ENCODE results near the gene SCAI.

SCAI gene

DNA sequence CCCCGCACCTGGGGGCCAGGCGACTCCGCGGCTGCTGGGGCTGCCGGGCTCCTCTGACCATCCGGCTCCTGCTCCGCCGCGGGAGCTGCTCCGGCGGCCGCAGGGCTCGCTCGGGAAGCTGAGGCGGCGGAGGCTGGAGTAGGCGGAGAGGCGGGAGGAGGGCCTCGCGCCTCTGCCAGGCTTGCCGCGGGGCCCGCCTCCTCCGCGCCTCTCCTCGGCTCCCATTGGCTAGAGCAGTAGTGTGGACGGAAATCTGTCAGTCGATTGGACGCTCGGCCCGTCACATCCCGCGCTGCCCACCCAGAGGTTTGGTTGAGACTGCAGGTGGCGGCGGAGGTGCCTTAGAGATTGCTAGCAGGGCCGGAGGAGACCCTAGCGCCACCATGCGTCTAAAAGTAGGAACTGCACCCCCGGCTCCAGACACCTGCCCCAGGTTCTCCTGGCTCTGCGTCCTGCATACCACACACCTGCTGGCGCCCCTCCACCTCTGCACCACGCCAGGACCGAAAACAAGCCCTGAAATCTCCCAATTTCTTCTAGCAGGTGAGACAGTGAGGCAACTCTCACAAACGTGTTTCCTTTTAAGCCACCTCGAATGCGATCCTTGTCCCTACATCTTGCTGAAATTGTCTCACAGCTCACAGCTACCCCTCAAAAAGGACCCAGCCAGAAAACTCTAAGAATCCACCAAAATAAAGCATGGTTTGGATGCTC, at the start of gene SCAI:
Gene SCAI (minus strand): TSS at position 152 of the 714 bp plus-strand sequence. CDS start 91 bp downstream, at position 61.
- Histone ChIP-seq H3K36me3 (no peaks in the 10 kb centered on the region), H3K27ac (peak within 1 kb of the TSS; percentile 80 to 81), H3K4me1 (peaks cover 0 to 25% (median 9%) of the 10 kb centered on the region in 4 donors), H3K9me3 (no peaks in the 10 kb centered on the region), H3K27me3 (no peaks in the 10 kb centered on the region), H3K4me3 (peak within 1 kb of the TSS; percentile 82 to 97)
- TF ChIP-seq, protein P1, sequence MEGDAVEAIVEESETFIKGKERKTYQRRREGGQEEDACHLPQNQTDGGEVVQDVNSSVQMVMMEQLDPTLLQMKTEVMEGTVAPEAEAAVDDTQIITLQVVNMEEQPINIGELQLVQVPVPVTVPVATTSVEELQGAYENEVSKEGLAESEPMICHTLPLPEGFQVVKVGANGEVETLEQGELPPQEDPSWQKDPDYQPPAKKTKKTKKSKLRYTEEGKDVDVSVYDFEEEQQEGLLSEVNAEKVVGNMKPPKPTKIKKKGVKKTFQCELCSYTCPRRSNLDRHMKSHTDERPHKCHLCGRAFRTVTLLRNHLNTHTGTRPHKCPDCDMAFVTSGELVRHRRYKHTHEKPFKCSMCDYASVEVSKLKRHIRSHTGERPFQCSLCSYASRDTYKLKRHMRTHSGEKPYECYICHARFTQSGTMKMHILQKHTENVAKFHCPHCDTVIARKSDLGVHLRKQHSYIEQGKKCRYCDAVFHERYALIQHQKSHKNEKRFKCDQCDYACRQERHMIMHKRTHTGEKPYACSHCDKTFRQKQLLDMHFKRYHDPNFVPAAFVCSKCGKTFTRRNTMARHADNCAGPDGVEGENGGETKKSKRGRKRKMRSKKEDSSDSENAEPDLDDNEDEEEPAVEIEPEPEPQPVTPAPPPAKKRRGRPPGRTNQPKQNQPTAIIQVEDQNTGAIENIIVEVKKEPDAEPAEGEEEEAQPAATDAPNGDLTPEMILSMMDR (IDR thresholded peaks at IDR 0.05) = peak; percentile 98 to 99
- DNase-seq = peak; percentile 99 to 100
- intact Hi-C loops (cut with DNase I; ENCODE audit: low total_unique reads) = loop anchor here (5.0 to 10.0 kb wide), 2 partner anchors 201 to 279 kb away; partner anchors contain the start of genes ARPC5L, GOLGA1 and RPL35

DNA sequence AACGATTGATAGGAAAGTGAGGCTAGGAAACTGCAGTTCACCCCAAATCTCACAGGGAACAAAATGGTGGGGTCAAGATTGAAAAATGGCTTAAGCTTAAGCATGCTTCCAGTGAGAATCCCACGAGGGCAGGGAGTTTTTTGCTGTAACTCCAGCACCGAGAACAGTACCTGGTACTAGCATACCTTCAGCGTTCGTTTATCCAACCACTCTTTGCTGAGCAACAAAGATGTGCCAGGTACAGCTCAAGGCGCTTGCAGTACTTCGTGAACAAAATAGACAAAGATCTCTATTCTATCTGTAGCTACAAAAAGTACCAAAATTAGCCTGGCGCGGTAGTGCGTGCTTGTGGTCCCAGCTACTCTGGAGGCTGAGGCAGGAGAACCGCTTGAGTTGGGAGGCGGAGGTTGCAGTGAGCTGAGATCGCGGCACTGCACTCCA, 47.1 kb upstream of the SCAI start:
- DNase-seq = no peak
- Histone ChIP-seq H3K27me3 (no peaks in the 10 kb centered on the region), H3K9me3 (no peaks in the 10 kb centered on the region), H3K36me3 (no peaks in the 10 kb centered on the region), H3K4me1 (peaks cover 0 to 44% (median 37%) of the 10 kb centered on the region in 4 donors), H3K27ac (peak overlapping the region; percentile 94 to 96), H3K4me3 (peak overlapping the region; percentile 85 to 87)
- TF ChIP-seq, protein P1 (IDR thresholded peaks at IDR 0.05) = no peak
- intact Hi-C loops (cut with DNase I; ENCODE audit: low total_unique reads) = no loop called here

DNA sequence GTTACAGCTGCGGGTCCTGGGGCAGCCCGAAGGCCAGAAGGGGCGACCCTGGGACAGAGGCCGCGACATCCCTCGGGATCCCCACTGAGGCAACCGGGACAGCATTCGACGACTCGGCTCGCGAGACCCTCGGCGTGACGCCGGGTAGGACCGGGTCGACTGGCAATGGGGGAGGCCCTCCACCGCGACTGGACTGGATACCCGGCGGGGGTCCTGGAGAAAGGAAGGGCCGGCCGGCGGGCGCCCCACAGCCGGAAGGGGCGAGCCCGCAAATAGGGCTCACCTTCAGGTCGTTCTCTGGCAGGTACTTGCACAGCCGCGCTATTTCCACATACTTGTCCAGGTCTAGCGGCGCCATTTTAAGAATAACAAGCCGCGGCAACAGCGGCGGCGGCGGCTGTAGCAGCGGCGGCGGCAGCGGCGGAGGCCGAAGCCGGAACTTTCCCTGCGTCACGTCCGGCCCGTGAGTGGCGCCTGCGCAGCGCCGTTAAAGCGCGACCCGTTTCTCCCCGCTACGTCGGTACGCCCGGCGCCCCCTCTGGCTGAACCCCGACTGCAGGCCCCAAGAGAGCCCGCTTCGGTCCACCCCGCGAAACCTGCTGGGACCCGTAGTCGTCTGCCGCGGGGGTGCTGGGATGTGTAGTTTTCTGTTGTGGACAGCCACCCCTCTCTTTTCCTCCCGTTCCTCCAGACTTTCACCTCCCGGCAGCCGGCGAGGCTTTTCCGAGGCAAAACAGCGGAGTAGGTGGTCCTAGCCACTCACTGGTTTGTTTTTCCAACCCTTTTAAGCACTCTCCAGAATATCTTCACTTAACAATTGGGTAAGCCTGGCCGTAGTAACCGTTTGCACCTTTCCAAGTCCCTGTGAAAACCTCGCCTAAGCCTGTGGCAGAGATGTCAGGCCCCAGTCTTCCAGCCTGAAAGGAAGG, 46.3 kb upstream of the SCAI start, which contains the start of gene PPP6C:
Gene PPP6C (minus strand): TSS at position 443 of the 929 bp plus-strand sequence. CDS start 85 bp downstream, at position 358.
- Histone ChIP-seq H3K27ac (peak within 1 kb of the TSS; percentile 94 to 96), H3K4me1 (peaks cover 0 to 51% (median 42%) of the 10 kb centered on the region in 4 donors), H3K9me3 (no peaks in the 10 kb centered on the region), H3K27me3 (no peaks in the 10 kb centered on the region), H3K4me3 (peak within 1 kb of the TSS; percentile 85 to 87), H3K36me3 (no peaks in the 10 kb centered on the region)
- intact Hi-C loops (cut with DNase I; ENCODE audit: low total_unique reads) = no loop called here
- peak; percentile 96 to 98 for DNase-seq
- TF ChIP-seq, protein P1 (IDR thresholded peaks at IDR 0.05) = peak; percentile 59 to 61

DNA sequence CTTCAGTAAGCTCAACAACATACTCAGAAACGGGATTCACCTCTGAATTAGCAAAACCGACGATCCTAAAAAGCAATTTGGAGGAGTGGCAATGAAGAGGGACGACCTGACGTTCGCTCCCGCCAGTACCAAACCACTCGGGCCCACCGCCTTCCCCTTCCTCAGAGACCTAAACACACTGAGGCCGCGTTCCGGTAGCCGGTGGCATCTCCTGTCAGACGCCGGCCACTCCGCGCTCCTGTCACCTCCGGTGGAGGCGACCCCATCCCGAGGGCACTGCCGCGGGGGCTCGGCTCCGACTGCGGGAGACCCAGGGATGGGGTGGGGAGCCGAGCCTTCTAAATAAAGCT, 45.7 kb upstream of the SCAI start:
- Histone ChIP-seq H3K27me3 (no peaks in the 10 kb centered on the region), H3K9me3 (no peaks in the 10 kb centered on the region), H3K36me3 (no peaks in the 10 kb centered on the region), H3K4me3 (peak overlapping the region; percentile 85 to 87), H3K4me1 (peaks cover 0 to 58% (median 48%) of the 10 kb centered on the region in 4 donors), H3K27ac (peak overlapping the region; percentile 94 to 96)
- DNase-seq = no peak
- intact Hi-C loops (cut with DNase I; ENCODE audit: low total_unique reads) = no loop called here
- TF ChIP-seq, protein P1 (IDR thresholded peaks at IDR 0.05) = no peak

DNA sequence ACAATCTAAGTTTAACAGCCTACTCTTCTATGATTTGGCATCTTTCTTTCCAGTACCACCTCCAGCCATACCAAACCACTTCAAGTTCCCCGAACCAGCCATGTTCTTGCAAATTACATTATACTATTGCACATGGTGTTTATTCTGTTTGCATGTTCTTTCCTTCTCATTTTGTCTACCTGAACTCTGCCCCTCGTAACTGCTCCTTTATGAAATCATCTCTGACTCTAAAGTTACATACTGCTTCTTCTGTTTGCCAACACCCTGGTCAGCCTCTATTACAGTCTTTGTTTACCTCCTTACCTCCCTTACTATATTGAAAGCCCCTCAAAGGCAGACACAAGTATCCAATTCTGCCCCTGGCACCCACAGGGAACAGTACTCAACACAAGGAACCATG, 40.2 kb upstream of the SCAI start:
- Histone ChIP-seq H3K27ac (peak overlapping the region; percentile 71 to 80), H3K4me1 (peaks cover 0 to 85% (median 55%) of the 10 kb centered on the region in 4 donors)
- intact Hi-C loops (cut with DNase I; ENCODE audit: low total_unique reads) = no loop called here

More for the DNA sequence above, 40.2 kb upstream of the SCAI start:
- TF ChIP-seq, protein P1 (IDR thresholded peaks at IDR 0.05) = no peak
- DNase-seq = no peak
- Histone ChIP-seq H3K9me3 (no peaks in the 10 kb centered on the region), H3K36me3 (no peaks in the 10 kb centered on the region), H3K4me3 (peak overlapping the region in 1 of 2 donors; percentile 4), H3K27me3 (no peaks in the 10 kb centered on the region)
